Measurements from ENCODE around the gene ADAT3.

- TF ChIP-seq ZNF274 (IDR thresholded peaks at IDR 0.05; ENCODE audit: low read depth, low read length) (no peak), SUZ12 (IDR thresholded peaks at IDR 0.05; ENCODE audit: extremely low read depth, insufficient read depth, insufficient read length) (no peak)
Measured at GRCh38 chr19:1962674-1963073, 57.5 kb downstream of the ADAT3 start.
